Lung microvascular endothelial cell (primary cell): ENCODE data around the gene SIL1. TPM values are rescaled to one million over a fixed set of nuclear protein-coding genes. Genes with fewer than 3 reads are reported as not detected.
"Not testable (repeated sequence)": the region's sequence is repeated elsewhere in the genome, so short reads cannot be mapped to it uniquely, and the experiment has no call there.

Source experiments
- DNase-seq, 2 donors: peaks; one replicate each; pipeline versions ENCODE4 v3.0.0 to v3.0.0-alpha.2; 2010; ENCODE audit warnings: low read depth in 2 of 2
- total RNA-seq: library from RNA; depleted of rRNA; stranded (reverse); fragments of >200 nt; gene quantifications from 2 replicates; pipeline ENCODE4 v1.2.1, GENCODE V29; 2014

Gene SIL1
- total RNA-seq, 1 donor from 2014 or later = 55.4 TPM

DNA sequence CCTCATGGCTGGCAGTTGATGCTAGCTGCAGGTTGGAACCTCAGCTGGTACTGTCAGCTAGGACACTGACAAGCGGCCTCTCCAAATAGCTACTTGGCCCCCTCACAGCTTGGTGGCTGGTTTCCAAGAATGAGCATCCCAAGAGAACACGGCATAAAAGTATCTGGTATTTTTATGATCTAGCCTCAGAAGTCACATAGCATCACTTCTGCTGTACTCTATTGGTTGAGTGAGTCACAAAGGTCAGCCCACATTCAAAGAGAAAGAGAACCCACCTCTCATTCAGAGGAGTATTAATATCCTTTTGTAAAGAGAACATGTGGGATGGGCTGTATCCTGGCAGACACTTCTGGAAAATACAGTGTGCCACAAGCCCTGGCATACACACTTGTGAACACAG, 6.0 kb upstream of the SIL1 start:
- DNase-seq = no peak

DNA sequence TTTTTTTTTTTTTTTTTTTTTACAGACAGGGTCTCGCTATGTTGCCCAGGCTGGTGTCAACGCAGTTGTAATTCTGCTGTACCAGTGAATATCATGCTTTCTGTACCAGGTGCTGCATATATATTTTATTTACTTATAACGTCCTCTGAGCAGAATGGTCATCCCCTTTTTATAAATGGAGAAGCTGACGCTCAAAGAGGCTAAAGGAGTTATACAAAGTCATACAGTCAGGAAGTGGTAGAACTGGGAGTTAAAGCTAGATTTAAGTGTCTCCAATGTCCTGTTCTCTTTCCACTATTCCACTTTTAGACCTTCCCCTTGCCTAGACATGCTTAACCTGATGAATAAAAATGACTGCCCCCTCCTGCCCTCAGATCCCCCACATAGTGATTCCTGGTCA, 1.2 kb upstream of the SIL1 start:
- no peak for DNase-seq

DNA sequence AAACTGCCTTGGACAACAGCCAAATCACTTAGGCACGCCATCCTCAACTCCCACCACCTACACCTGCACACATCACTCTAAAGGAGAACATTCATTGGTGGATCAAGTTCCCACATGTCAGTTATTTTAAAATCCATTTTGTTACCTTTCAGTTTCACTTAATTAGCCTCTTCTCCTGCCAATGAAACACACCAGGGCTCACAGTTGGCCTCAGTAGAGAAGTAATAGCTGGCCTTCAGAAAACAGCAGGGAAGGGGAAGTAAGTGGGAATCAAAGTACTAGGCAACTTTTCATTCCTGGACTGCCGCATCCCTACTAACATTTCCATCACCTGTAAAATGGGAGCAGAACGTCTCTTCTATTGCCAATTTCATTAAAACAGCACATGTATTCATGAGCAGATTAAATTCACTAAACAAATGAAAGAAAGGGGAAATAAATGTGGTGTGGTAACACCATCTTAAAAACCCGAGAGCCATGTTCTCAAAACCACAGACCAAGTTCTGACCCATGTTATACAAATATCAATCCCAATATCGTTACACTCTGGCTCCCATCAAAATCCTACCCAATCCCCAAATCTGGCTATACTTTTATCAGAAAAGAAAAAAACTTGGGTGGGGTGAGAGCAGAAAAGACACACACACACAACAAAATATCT, 1.7 kb downstream of the SIL1 start:
- no peak for DNase-seq

DNA sequence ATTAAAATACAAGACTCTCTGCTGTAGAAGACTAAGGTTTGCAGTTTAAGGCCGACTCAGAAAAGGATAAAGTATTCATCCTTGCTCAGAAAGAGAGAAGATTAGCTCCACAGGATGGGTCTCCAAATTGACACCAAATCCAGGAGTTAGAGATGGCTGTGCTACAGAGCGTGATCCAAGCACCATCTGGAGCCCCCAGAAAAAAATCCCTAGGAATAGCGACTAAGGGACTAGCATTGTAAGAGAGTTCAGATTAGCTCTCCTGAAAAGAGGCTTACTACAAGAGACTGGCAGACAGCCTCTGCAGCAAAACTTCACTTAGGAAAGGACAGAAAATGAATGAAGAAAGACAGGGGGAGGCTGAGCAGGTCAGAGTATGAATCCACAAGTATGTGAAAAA, 3.7 kb downstream of the SIL1 start:
- DNase-seq = no peak

DNA sequence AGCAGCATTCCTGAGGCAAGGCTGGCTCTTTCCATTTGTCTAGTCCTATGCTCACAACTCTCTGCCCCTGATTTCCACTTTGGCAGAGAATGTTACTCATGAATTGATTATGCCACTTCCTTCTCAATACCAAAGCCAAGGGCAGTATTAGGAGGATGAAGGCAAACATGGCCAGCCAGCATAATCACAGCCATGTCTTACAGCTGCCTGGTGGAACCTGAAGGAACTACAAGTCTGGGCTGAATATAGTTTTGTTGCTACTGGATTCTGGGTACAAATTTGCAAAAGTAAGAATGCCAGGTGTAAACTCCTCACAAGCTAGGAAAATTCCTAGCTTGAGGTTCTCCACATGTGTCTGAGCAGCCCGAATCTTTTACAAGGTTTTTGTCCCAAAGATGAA, 4.2 kb downstream of the SIL1 start:
- DNase-seq = peak in 1 of 2 donors; percentile 6

DNA sequence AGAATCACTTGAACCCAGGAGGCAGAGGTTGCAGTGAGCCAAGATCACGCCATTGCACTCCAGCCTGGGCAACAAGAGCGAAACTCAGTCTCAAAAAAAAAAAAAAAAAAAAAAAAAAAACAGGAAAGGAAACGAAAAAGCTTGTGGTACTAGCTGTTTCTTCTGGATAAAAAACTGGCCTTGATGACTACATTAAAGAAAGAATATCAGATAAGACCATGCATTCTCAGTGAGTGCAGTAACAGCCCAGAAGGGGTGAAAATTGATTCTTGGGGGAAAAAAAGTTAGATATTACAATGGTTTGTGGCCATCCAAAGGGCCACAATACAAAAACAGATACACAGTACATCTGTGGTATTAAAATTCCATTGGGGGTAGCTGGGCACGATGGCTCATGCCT, 5.3 kb downstream of the SIL1 start:
- not testable (repeated sequence) for DNase-seq

DNA sequence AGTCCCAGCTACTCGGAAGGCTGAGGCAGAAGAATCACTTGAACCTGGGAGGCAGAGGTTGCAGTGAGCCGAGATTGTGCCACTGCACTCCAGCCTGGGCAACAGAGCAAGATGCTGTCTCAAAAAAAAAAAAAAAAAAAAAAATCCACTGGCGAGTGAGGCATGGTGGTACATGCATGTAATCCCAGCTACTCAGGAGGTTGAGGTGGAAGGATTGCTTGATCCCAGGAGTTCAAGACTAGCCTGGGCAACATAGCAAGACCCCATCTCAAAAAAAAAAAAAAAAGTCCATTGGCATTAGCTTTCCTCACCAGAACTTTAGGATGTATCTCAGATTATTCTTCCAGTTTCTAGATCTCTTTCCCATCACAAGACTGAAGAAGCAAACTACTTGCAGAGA, 6.2 kb downstream of the SIL1 start:
- not testable (repeated sequence) for DNase-seq

DNA sequence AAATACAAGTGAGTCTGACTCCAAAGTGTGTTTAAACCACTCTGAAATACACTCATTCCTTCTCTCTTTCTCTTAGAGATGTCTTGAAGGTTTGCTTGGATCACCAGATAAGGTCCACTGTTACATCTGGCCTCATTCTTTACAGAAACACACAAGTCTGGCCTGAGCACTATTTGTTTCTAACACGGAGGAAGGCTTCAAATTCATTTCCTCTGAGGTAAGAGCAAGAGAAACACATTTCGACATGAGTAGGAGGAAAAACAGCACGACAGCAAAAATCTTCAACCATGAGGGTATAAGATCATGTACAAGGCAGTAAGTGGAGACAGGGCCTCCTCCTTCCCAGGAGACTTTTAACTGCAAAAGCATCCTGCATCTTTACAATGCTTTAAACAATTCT, 8.0 kb downstream of the SIL1 start:
- peak in 1 of 2 donors; percentile 47 for DNase-seq

DNA sequence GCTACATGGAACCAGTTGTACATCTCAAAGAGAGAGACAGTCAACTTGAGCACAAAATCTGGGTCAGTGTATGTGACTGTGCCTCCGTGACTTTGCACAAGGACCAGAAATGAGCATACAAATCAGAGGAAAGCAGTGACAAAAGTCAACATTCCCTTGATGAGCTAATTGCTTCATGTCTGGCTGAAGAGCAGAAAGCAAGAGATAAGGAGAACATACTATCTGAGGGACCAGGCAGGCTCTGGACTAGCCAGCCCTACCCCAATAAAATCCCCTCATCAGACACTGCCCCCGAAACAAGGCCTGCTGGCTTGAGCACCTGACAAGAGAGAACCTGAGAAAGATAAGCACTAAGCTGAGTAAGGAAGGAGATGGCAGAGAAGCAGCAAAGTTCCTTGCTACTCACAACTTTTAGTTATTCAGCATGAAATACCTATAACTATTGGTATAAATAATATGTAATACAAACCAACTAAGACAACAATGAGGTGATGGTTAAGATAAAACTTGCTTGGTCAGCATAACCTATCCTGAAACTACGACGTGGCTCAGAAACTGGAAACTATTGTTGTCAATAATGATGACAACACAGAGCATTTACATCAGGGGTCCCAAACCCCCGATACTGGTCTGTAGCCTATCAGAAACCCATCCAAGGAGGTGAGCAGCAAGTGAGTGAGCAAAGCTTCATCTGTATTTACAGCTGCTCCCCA, 9.5 kb downstream of the SIL1 start:
- DNase-seq = no peak

DNA sequence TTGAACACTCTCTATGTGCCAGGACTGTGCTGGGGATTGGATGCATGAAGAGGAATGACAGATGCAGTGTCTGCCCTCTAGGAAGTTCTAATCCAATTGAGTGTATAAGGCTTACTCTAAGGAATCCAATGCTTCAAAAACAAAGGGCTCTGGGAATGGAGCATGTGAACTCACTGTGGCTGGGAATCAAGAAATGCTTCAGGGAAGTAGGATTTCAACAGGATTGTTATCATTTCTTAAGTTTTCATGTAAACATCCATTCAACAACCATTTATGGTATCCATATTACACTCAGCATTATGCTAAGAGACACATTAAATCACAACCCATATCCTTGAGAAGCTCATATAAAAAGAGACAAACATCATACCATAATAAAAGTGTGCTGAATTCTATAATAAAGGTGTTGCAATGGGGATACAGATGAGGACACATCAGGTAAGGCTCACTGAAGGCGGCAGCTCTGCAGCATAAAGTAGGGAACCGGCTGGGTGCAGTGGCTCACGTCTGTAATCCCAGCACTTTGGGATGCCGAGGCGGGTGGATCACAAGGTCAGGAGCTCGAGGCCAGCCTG, 11.3 kb downstream of the SIL1 start:
- DNase-seq = no peak

DNA sequence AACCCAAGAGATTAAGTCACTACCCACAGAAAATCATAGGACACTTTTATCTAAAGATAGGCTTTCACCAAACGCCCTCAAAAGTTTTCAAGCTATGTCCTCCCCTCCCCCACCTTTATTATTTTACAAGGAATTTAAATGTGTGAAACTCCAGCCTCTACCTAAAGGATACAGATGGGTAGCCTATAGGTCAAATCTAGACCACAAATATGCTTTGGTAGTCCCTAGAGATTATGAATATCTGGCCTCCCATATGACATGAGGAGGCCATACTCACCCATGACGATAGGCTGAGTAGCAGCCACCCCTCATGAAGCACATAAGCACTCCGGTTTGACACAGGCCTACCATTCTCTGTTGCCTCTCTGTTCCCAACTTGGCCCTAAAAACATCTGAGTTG, 11.9 kb downstream of the SIL1 start:
- DNase-seq = no peak

DNA sequence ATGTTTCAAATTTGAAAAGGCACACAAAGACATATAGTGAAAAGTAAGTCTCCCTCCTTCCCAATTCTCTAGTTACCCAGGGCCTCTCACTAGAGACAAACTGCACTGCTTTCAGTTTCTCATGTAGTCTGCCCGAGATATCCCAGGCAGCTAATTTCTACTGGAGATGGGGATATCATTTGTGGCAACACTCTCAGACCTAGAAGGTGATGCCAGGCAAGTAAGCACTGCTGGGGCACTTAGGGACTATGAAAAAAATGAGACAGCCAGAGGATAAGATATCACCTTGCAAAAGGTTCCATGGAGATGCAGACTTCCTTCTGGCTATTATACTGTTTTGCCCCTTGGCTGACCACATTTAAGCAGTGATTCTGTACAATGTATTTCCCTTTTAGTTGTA, 12.6 kb downstream of the SIL1 start:
- peak in 1 of 2 donors; percentile 5 for DNase-seq

DNA sequence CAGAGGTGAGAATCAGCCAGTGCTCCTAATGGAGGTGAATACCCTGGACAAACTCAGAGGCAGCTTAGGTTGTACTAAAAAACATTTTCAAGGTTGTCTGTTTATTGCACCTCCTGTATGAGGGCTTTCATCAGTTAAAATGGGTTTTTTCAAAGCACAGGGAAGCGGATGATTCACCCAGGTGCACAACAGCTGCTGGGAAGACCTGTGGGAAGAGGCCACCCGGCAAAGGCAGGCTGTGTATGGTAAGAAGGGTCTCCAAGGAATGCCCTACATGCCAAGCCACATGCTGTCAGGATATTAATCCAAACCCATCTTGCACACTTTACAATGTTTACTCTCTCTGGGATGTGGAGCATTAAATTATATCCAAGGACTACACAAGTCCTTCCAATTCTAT, 14.7 kb downstream of the SIL1 start:
- no peak for DNase-seq

DNA sequence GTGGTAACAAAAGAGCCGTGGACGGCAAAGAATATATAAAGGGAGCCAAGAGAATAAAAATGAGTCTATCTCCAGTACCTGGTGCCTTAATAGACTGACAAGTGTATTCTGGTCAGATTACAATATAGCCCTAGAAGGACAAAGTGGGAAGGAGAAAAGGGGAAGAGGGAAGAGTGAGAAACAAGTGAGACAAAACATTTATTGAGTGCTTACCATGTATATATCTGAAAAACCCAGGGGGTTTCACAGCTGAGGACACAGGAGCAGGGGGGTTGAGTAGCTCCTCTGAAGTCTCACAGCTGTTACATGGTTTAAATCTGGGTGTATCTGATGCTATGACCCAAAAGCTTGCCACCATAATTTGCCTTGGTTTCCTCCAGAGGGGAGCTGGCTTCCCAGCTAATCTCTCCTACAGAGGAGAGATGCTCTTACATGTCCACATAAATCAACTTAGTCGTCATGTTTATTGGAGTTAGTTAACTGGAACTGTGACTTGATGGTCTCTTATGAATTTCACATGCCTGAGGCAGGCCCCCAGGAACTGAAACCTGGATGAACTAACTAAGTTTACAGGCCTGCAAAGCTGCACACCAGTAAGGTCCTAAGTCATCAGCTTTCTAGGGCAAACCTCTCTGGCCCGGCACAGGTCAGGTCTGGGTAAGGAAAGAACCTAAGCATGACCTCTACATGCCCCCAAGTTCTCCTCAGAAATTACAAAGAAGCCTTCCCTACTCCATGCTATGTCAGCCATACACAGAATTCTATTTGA, 15.5 kb downstream of the SIL1 start:
- no peak for DNase-seq

DNA sequence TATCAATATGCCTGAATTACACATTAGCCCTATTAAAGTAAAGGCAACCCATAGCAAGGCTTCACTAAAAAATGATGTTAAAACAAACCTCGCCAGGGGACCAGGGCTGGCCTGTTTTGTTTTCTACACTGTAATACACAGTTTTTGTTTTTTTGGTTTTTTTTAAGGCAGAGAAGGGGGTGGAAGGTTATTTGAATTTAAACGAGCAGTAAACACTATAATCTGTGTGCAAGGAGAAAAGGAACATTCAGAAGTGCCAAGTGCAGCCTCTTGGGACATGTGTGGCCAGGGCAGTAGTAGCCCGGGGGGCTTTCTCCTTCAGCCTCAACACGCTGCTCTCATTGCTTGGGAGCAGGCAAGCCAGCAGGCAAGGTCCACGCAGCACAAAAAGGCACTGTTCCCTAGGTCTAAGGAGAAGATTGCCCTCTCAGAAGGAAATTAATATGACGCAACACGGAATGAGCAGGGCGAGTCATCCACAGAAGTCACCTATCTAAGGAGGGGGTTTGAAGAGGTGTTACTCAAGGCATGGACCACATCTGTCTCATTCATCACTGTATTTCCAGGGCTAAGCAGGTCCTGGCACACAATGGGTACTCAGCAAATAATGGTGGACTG, 16.2 kb downstream of the SIL1 start:
- DNase-seq = peak in 1 of 2 donors; percentile 20

DNA sequence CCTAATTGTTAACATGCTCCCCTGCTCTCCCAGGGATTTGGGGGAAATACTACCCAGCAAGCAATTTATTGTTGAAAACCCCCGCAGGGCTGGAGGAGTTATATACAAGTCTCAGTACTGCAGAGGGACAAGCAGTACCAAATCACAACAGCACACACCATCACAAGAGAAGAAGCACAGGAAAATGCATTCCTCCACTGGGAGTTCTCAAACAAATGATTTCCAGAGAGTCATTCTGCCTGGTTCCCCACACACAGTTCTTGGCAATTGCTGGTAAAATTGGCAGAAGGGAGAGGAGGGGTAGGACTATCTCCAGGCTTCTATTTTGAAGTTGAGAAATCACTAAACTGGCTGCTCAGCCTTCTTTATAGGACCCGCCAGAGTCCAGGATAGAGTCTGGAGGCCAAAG, 16.8 kb downstream of the SIL1 start:
- peak in 1 of 2 donors; percentile 10 for DNase-seq

DNA sequence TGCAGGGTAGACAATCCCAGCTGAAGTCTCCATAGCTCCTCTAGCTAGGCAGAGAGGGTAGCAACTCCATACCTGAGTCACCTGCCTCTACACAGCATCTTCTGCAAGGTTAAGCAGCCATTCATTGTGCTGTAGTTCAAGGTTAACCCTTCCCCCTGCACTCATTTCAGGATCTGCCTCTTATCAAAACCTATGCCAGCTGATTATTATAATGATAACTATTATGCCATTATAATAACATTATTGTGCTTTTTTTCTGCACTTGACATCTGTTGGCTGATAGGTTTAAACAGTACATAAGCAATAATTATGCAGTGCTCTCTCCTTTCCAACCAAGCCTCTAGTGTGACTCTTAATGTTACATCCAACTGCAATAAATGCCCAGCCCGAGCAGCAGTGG, 17.3 kb downstream of the SIL1 start:
- no peak for DNase-seq

DNA sequence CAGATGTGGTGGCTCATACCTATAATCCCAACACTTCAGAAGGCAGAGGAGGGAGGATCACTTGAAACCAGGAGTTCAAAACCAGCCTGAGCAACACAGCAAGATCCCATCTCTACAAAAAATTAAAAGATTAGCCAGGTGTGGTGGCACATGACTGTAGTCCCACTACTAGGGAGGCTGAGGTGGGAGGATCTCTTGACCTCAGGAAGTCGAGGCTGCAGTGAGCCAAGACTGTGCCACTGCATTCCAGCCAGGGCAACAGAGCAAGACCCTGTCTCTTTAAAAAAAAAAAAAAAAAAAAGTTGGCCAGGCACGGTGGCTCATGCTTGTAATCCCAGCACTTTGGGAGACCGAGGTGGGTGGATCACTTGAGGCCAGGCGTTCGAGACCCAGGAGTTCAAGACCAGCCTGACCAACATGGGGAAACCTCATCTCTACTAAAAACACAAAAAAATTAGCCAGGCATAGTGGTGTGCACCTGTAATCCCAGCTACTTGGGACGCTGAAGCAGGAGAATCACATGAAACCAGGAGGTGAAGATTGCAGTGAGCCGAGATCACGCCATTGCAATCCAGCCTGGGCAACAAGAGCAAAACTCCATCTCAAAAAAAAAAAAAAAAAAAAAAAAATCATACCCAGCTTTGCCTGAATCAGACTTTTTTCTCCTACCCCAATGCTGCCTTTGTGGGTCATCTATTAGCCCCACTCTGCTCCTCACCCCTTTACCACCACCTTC, 18.2 kb downstream of the SIL1 start:
- DNase-seq = not testable (repeated sequence)

DNA sequence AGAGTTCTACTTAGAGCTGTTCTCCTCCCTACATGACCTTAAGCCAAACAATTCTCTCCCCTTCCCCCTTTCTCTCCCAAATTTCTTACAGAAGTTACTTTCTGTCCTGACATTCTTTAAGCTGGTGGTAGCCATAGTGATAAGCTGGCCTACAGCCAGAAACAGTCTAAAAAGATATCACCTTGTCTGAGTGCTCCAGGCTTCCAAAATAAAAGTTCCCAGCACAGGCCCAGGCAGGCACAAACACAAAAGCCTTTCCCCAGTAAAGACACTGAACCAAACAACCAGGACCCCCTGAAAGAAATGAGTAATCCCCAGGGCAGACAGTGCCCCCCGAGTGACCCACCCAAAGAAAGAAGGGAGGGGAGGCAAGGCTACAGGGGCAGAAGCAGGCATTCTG, 19.2 kb downstream of the SIL1 start:
- peak; percentile 19 for DNase-seq

DNA sequence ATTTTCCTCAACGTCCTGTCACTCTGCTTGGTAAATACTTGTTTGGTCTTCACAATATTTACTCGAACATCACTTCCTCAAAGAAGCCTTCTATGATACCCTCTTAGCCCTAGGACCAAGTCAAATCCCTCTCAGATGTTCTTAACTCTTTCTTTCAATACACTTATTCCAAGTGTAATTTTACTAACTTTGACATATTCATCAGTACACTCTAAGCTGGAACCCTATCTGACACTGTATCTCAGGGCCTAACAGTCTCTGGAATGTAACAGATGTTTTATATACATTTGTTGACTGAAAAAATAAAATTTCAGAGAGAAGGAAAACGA, 19.6 kb downstream of the SIL1 start:
- no peak for DNase-seq
